ENCODE measurements around the gene GJB6.

GJB6 gene

GRCh38 chr13:20254076-20254475, 22.0 kb upstream of the GJB6 start:
- Histone ChIP-seq H3K9me3 (no peaks in the 10 kb centered on the region), H3K27me3 (peaks cover 3% of the 10 kb centered on the region; the same call in 1 of the 2 replicates), H3K4me3 (ENCODE audit: low read depth, low read length) (no peak overlapping the region), H3K4me1 (no peaks in the 10 kb centered on the region), H3K36me3 (no peaks in the 10 kb centered on the region)
- DNase-seq, result no peak
- no peak for TF ChIP-seq CTCF (IDR thresholded peaks at IDR 0.05; ENCODE audit: low read depth, low read length)

DNA sequence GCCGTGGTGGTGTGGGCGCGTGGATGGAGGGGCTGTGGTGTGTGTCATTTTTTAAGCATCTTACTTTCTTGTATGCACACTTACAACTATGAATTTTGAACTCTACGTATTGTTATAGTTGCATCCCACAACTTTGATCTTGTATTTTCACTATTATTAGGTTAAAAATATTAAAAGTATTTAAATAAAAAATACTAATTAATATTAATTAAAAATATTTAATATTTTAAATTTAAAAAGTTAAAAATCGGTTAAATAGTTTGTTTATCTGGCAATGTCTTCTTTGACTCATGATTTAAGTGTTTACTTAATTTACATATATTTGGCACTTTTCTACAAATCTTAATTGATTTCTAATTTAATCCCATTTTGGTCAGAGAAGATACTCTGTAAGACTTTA, 17.8 kb upstream of the GJB6 start:
- no peak for TF ChIP-seq CTCF (IDR thresholded peaks at IDR 0.05; ENCODE audit: low read depth, low read length)
- Histone ChIP-seq H3K4me3 (ENCODE audit: low read depth, low read length) (no peak overlapping the region), H3K9me3 (no peaks in the 10 kb centered on the region), H3K4me1 (no peaks in the 10 kb centered on the region), H3K36me3 (no peaks in the 10 kb centered on the region), H3K27me3 (peaks cover 17% of the 10 kb centered on the region; the same call in 1 of the 2 replicates)
- no peak for DNase-seq

- H3K36me3 ChIP-seq, result no peaks in the 10 kb centered on the region
Measured at GRCh38 chr13:20247963-20248362, 15.8 kb upstream of the GJB6 start.

DNA sequence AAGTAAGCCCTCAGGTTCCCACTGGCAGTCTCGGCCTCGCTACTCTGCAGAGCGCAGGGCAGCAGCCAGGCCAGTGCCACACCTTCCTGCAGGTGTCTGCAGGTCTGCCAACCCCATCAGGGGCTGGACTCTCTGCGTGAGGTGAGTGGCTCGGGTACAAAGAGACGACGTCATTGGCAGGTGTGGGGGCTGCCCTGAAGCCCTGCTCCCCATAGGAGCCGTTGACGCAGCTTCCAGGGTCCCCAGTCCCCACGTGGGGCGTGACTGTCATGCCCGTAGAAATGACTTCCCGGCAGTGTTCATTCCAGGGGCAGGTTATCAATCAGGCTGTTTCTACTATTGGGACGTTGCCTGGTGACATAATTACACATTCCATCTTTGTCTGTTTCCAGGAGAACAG, 15.3 kb upstream of the GJB6 start:
- H3K27me3 ChIP-seq, result peaks cover 14% of the 10 kb centered on the region; the same call in 1 of the 2 replicates
- DNase-seq, result no peak
- no peaks in the 10 kb centered on the region for H3K4me1 ChIP-seq
- H3K36me3 ChIP-seq, result no peaks in the 10 kb centered on the region
- H3K9me3 ChIP-seq, result no peaks in the 10 kb centered on the region
- no peak for TF ChIP-seq CTCF (IDR thresholded peaks at IDR 0.05; ENCODE audit: low read depth, low read length)
- H3K4me3 ChIP-seq (ENCODE audit: low read depth, low read length), result no peak overlapping the region

More at GRCh38 chr13:20247963-20248362, 15.8 kb upstream of the GJB6 start:
- Histone ChIP-seq H3K4me3 (ENCODE audit: low read depth, low read length) (no peak overlapping the region), H3K9me3 (no peaks in the 10 kb centered on the region), H3K4me1 (no peaks in the 10 kb centered on the region), H3K27me3 (peaks cover 14% of the 10 kb centered on the region; the same call in 1 of the 2 replicates)
- TF ChIP-seq CTCF (IDR thresholded peaks at IDR 0.05; ENCODE audit: low read depth, low read length), result no peak
- DNase-seq, result no peak

DNA sequence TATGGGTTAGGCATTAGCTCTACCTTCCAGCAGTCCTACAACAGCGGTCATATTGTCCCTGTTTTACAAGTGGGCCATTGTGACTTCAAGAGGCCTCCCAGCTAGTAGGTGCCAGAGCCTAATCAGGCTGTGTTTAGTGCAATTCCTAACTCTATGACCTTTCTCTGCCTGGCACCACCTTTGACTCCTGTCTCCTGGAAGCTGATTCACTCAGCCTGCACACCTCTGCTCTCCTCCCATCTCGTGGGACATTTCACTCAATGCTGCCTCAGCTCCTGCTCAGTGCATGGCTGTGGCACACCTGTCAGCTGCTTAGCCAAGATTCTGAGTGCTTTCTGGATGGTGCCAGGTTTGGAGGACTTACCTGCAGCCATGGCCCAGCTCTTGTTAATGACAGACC, 9.5 kb upstream of the GJB6 start:
- Histone ChIP-seq H3K36me3 (no peaks in the 10 kb centered on the region), H3K9me3 (no peaks in the 10 kb centered on the region), H3K4me3 (ENCODE audit: low read depth, low read length) (no peak overlapping the region), H3K27me3 (peaks cover 8% of the 10 kb centered on the region; the same call in 1 of the 2 replicates), H3K4me1 (no peaks in the 10 kb centered on the region)
- DNase-seq, result no peak
- no peak for TF ChIP-seq CTCF (IDR thresholded peaks at IDR 0.05; ENCODE audit: low read depth, low read length)

DNA sequence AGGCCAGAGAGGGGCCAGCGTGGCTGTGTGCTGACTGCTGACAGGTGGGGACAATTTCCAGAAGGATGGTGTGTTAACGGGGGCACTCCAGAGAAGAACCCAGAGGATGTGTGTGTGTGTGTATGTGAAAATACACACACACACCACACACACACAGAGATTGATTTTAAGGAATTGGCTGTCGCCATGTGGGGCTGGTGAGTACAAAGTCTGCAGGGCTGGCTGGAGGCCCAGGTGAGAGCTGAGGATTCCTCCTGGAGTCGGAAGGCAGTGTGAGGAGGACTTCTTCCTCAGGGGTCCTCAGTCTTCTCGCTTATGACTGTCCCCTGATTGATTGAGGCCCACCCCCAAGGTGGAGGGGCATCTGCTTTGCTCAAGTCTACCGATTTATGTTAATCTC, 7.6 kb upstream of the GJB6 start:
- Histone ChIP-seq H3K4me3 (ENCODE audit: low read depth, low read length) (no peak overlapping the region), H3K36me3 (no peaks in the 10 kb centered on the region), H3K4me1 (no peaks in the 10 kb centered on the region), H3K9me3 (no peaks in the 10 kb centered on the region), H3K27me3 (peaks cover 2% of the 10 kb centered on the region; the same call in 1 of the 2 replicates)
- no peak for TF ChIP-seq CTCF (IDR thresholded peaks at IDR 0.05; ENCODE audit: low read depth, low read length)
- DNase-seq, result no peak

All from BE2C (cell line).